ENCODE measurements around the gene IFT52. TPM values are rescaled to one million over a fixed set of nuclear protein-coding genes. Genes with fewer than 3 reads are reported as not detected.

Gene IFT52
- total and polyA plus RNA-seq, 2 of the 8 experiments (the other 6 are each of a cell fraction or from before 2014, with no cell fraction given): 35.6 to 40.4 TPM

DNA sequence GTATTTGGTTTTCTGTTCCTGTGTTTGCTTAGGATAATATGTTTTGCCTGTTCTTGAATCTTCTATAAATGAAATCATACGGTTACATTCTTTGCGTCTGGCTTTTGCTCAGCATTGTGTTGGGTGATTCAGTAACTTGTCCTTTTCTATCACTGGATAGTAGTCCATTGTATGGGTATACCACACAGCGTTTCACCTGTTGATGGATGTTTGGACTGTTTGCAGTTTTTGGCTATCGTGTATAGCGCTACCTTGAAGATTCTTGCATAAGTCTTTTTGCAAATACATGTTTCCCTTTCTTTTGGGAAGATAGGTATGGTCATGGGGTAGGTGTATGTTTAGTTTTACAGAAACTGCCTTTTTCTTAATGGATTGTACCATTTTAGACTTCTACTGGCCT is 85.6 kb downstream of the IFT52 start:
- DNase-seq (ENCODE audit: low read depth in 1 of 2, low spot score in 2 of 2): no peak
- H3K4me3 ChIP-seq (ENCODE audit: extremely low read depth in 1 of 4, insufficient read depth in 2 of 4, low read depth in 3 of 4, low read length in 4 of 4): no peak overlapping the region
- no peak overlapping the region for H4K5ac ChIP-seq (ENCODE audit: insufficient read length, low read depth, low read length)
- no peaks in the 10 kb centered on the region for H3K4me1 ChIP-seq (replicated peaks in 1 of 4; ENCODE audit: control insufficient read depth in 3 of 4, insufficient read depth in 4 of 4, low read length in 3 of 4)
- no peak overlapping the region for H3K14ac ChIP-seq (ENCODE audit: insufficient read length)
- no peak overlapping the region for H2BK5ac ChIP-seq (ENCODE audit: low read depth, low read length)
- H3K18ac ChIP-seq (ENCODE audit: extremely low read depth, low read length): no peak overlapping the region
- no peaks in the 10 kb centered on the region for H3K9me3 ChIP-seq (ENCODE audit: insufficient read depth in 2 of 2, low read depth in 1 of 2, low read length in 1 of 2)
- H3K4me2 ChIP-seq (ENCODE audit: insufficient read depth in 1 of 2, low read depth in 2 of 2, low read length in 2 of 2): no peak overlapping the region
- no peak for FAIRE-seq
- H3K56ac ChIP-seq (replicated peaks; ENCODE audit: insufficient read length, low read depth, low read length): no peak overlapping the region
- H3K79me2 ChIP-seq (ENCODE audit: control insufficient read depth in 1 of 2, insufficient read depth in 2 of 2, low read length in 2 of 2): peaks cover 8 to 54% of the 10 kb centered on the region in 2 experiments; a peak in 3 of 4 replicates
- no peak overlapping the region for H2BK15ac ChIP-seq (ENCODE audit: low read length)
- H2AK5ac ChIP-seq (ENCODE audit: low read depth, low read length): no peak overlapping the region
- H2BK20ac ChIP-seq (ENCODE audit: low read length): no peak overlapping the region
- no peak overlapping the region for H3K9ac ChIP-seq (replicated peaks in 1 of 4; ENCODE audit: extremely low read depth in 1 of 4, low read depth in 3 of 4, low read length in 3 of 4)
- ChIA-PET CTCF (ENCODE audit: partially characterized antibody) (no interaction called here), POLR2A (ENCODE audit: partially characterized antibody) (interaction anchor here (0.9 to 1.0 kb wide), 2 partner anchors 8 to 13 kb away, joined by 3 to 6 read pairs; no protein-coding TSS in a partner anchor)
- WGBS, 2 experiments (ENCODE audit: extremely low coverage in 1 of 2, insufficient coverage in 1 of 2, insufficient read length in 1 of 2, insufficient replicate concordance in 2 of 2, low coverage in 1 of 2, low lambda C conversion rate in 2 of 2, missing lambda C conversion rate in 1 of 2): 93% methylated on average over 5 of the region's 5 CpGs; no CpG with 5 or more reads in 1 of the 2 experiments
- H3K23me2 ChIP-seq (ENCODE audit: low read depth, low read length): no peaks in the 10 kb centered on the region; the same call in 1 of the 2 replicates
- no peak overlapping the region for H4K8ac ChIP-seq (ENCODE audit: extremely low read depth, insufficient read depth, low read length)
- H3K79me1 ChIP-seq (ENCODE audit: low read depth, low read length): peaks cover 11% of the 10 kb centered on the region
- no peak overlapping the region for H3K27ac ChIP-seq (ENCODE audit: low read depth, low read length)
- H4K20me1 ChIP-seq (replicated peaks in 1 of 2; ENCODE audit: control insufficient read depth in 1 of 2, insufficient read depth in 2 of 2, low read length in 2 of 2): peaks cover 0 to 7% of the 10 kb centered on the region in 2 experiments
- H4K91ac ChIP-seq (replicated peaks; ENCODE audit: insufficient read length, low read length): no peak overlapping the region
- no peak overlapping the region for H2BK120ac ChIP-seq (replicated peaks; ENCODE audit: low read depth, low read length)
- H2AFZ ChIP-seq (ENCODE audit: low read length): no peak overlapping the region
- no peak overlapping the region for H2BK12ac ChIP-seq (ENCODE audit: low read depth, low read length)
- H3K36me3 ChIP-seq (ENCODE audit: control insufficient read depth in 2 of 4, insufficient read depth in 4 of 4, low read length in 3 of 4): peaks cover 7 to 31% (median 14%) of the 10 kb centered on the region in 4 experiments; a peak in 6 of 8 replicates
- no peak overlapping the region for H3K4ac ChIP-seq (replicated peaks; ENCODE audit: insufficient read length, low read depth, low read length)
- H3K27me3 ChIP-seq (replicated peaks in 1 of 4; ENCODE audit: control insufficient read depth in 3 of 4, extremely low read depth in 1 of 4, insufficient read depth in 3 of 4, low read length in 3 of 4): no peaks in the 10 kb centered on the region
- no peak overlapping the region for H3K23ac ChIP-seq (ENCODE audit: insufficient read length)
- no peak for TF ChIP-seq EZH2 (IDR thresholded peaks at IDR 0.05; ENCODE audit: low read depth, low read length, severe bottlenecking)
- no peak for TF ChIP-seq TAF7 (optimal IDR thresholded peaks at IDR 0.05; ENCODE audit: borderline replicate concordance, low read depth, low read length)
- no peak for TF ChIP-seq CHD2 (IDR thresholded peaks at IDR 0.05; ENCODE audit: low read length)
- TF ChIP-seq CBX8 (IDR thresholded peaks at IDR 0.05; ENCODE audit: borderline replicate concordance, low read depth, low read length): no peak
- no peak for TF ChIP-seq JUND (IDR thresholded peaks at IDR 0.05; ENCODE audit: low read length)
- no peak for TF ChIP-seq CREB1 (IDR thresholded peaks at IDR 0.05)
- no peak for TF ChIP-seq KDM1A (IDR thresholded peaks at IDR 0.05; ENCODE audit: borderline replicate concordance, low read length)
- no peak for TF ChIP-seq SUZ12 (IDR thresholded peaks at IDR 0.05; ENCODE audit: low read length)
- no peak for TF ChIP-seq BACH1 (IDR thresholded peaks at IDR 0.05; ENCODE audit: low read length)

All from H1 (cell line).